ENCODE measurements around the gene ATN1.

DNA sequence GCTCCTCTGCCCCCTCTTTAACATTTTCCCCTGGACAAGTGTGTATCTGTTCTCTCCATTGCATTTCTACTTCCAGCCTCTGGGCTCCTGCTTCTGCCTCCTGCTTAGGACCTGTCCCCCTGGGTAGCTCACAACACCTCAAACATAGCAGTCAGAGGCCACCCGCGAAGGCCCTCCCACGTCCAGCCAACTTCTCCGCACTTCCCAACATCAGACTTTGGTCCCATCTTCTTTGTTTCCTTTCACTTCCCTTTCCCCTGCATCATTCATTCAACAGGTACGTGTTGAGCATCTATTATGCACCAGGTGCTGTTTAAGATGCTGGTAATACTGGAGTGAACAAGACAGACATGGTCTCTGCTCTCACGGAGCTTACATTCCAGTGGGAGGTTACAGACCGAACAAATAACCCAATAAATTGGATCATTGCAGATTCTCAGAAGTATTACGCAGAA is 19.2 kb downstream of the ATN1 start:
- TF ChIP-seq, protein P1, sequence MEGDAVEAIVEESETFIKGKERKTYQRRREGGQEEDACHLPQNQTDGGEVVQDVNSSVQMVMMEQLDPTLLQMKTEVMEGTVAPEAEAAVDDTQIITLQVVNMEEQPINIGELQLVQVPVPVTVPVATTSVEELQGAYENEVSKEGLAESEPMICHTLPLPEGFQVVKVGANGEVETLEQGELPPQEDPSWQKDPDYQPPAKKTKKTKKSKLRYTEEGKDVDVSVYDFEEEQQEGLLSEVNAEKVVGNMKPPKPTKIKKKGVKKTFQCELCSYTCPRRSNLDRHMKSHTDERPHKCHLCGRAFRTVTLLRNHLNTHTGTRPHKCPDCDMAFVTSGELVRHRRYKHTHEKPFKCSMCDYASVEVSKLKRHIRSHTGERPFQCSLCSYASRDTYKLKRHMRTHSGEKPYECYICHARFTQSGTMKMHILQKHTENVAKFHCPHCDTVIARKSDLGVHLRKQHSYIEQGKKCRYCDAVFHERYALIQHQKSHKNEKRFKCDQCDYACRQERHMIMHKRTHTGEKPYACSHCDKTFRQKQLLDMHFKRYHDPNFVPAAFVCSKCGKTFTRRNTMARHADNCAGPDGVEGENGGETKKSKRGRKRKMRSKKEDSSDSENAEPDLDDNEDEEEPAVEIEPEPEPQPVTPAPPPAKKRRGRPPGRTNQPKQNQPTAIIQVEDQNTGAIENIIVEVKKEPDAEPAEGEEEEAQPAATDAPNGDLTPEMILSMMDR (IDR thresholded peaks at IDR 0.05) = no peak
- TF ChIP-seq POLR2A (IDR thresholded peaks at IDR 0.05) = no peak
